22Rv1 (cell line): ENCODE data around the gene LRRC1.

Source experiments
- H3K27ac ChIP-seq: fragments of 450-650 bp; 2 replicates; pipeline ENCODE4 v1.5.1; 2017
- ZFX ChIP-seq: fragments of 450-650 bp; IDR thresholded peaks from 2 replicates; pipeline ENCODE4 v1.6.1; 2017; ENCODE audit warnings: antibody characterized with exemption, borderline replicate concordance
- TF ChIP-seq, protein P1 (sequence below): fragments of 450-650 bp; IDR thresholded peaks from 2 replicates; pipeline ENCODE4 v1.5.1; 2017; ENCODE audit warnings: mild to moderate bottlenecking

Gene LRRC1

DNA sequence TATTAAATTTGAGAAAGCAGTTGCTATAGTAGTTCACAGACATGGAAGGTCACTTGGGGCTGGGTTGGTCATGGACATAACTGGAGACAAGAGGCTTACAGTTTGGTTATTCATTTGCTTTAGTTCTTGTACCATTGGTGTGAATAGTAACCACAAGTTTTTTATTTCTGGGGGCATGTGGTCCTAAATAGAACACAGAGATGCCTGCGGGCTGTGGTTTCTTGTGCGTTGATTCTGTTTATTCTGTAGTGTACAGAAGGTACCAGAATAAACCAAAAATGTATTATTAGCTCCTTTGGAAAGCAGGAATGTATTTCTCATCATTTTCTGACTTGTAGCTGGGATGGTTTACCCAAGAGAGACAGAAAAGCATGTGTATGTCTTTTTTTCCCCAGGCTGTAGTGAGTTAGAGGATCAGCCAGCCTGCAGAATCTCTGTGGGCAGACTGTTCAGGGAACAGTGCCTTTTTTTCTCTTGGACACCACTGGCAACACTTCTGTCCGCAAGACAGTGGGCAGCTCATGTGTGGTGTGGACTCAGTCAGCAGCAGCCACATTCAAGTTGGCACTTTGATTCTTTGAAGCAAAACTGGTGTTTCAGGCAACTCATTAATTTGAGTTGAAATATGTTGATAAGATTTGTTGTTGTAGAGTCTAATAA, 122.1 kb downstream of the LRRC1 start:
- TF ChIP-seq ZFX: no peak
- TF ChIP-seq, protein P1, sequence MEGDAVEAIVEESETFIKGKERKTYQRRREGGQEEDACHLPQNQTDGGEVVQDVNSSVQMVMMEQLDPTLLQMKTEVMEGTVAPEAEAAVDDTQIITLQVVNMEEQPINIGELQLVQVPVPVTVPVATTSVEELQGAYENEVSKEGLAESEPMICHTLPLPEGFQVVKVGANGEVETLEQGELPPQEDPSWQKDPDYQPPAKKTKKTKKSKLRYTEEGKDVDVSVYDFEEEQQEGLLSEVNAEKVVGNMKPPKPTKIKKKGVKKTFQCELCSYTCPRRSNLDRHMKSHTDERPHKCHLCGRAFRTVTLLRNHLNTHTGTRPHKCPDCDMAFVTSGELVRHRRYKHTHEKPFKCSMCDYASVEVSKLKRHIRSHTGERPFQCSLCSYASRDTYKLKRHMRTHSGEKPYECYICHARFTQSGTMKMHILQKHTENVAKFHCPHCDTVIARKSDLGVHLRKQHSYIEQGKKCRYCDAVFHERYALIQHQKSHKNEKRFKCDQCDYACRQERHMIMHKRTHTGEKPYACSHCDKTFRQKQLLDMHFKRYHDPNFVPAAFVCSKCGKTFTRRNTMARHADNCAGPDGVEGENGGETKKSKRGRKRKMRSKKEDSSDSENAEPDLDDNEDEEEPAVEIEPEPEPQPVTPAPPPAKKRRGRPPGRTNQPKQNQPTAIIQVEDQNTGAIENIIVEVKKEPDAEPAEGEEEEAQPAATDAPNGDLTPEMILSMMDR: no peak
- no peak overlapping the region for H3K27ac ChIP-seq

DNA sequence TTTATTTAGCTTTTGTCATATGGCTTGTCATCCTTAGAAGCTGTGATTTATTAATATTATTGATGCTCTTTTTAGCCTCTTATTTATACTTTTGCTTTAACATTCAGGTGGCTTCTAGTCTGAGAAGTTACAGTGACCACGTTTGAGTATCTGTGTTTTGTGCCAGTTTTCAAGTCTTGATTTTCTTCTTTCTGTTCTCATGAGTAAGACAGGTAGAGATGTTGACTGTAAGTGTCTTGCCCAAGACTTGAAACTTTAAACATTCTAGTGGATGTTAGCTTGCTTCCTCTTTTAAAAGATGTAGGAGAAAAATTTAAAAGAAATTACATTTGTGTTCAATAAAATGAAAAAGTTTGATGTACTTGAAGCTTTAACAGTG, 122.6 kb downstream of the LRRC1 start:
- no peak for TF ChIP-seq ZFX
- TF ChIP-seq, protein P1: no peak
- no peak overlapping the region for H3K27ac ChIP-seq

DNA sequence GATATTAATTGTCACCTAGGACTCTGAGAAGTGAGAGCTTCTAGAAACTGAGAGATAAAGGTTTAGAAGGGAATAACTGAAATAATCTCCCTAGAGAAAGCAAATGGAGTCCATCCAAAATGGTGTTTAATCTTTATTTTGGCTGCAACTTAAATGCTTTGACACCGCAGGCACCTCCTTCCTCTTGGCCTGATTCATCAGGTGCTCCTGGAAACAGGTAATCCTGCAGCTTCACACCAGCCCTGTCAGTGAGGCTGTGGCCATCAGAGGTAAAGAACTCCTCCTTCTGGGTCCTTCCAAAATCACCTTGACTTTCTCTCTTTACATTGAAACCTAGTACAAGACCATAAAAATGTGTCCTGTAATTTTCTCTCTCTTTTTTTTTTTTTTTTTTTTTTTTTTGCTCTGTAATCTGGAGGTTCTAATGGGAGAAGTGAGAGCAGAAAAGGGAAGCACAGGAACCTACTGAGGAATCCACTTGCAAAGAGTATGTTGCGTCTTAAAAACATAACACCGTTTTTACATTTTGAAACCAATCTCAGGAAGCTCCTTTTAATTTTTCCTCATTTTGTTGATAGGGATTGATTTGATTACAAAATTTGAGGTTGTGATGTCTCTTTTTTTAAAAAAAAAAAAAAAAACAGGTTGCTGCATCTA, 124.2 kb downstream of the LRRC1 start:
- TF ChIP-seq, protein P1: no peak
- no peak for TF ChIP-seq ZFX

DNA sequence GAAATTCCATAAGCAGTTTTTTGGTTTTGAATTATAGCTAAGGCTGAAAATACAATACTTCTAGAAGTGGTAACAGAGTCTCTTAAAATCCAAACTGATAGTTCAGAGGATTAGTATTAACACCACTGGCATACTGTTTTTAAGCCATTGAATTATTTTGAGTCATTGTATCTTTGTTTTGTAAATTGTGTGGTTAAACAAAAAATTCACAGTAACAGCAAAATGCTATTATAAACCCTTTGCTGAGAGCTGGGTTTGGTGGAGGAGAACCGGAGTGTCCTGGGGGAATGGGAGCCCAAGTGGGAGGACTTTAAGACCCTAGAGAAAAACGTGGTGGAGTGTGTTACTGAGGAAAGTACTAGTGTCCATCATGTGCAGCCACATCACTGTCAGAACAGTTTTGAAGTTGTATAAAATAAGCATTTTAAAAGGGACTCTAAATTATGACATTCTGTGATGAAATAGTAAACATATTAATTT, 125.1 kb downstream of the LRRC1 start:
- TF ChIP-seq ZFX: no peak
- TF ChIP-seq, protein P1: no peak
- no peak overlapping the region for H3K27ac ChIP-seq

More for the DNA sequence above, 124.2 kb downstream of the LRRC1 start:
- no peak overlapping the region for H3K27ac ChIP-seq

DNA sequence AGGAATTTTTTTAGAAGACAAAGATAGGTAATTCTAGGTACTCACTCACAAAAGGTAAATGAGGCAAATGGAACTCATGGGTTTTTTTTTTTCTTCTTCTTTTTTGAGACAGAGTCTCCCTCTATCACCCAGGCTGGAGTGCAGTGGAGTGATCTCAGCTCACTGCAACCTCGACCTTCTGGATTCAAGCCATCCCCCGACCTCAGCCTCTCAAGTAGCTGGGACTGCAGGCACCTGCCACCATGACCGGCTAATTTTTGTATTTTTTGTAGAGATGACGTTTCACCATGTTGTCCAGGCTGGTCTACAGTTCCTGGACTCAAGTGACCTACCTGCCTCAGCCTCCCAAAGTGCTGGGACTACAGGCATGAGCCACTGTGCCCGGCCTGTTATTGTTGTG, 126.1 kb downstream of the LRRC1 start:
- no peak for TF ChIP-seq ZFX
- TF ChIP-seq, protein P1: no peak
- H3K27ac ChIP-seq: no peak overlapping the region

DNA sequence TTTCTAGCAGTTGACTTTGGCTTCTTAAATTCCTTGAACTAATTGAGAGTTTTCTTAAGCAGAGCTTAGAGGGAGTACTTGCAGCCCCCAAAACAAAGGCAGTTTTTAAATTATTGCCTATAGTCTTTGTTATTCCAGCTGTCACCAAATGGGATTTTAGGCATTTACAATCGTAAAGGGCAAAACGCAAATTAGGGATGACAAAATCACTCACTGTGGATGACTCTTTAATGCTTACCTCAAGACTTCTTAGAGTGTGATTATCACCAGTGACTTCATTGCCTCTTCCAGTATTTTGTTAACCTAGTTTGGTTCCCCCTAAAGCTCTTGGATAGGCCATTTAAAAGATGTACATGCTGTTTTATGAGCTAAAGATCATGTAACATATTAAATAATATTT, 126.8 kb downstream of the LRRC1 start:
- no peak overlapping the region for H3K27ac ChIP-seq
- no peak for TF ChIP-seq ZFX
- TF ChIP-seq, protein P1: no peak

DNA sequence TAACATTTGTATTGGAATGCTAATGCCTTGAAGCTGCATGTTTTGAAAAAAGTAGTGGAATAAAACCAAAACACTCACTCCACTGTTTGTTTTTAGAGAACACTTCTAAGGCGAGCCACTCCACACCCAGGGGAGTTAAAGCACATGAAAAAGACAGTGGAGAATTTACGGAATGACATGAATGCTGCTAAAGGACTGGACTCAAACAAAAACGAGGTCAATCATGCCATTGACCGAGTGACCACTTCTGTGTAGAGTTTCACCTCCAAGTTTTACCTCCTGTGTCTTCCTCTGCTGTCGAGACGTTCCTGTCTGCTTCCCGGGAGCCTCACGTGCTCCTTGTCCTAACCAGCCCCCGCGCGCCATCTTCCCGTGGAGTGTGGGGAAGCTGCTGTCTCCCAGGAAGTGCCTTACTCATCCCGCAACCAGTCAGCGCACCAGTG, 127.8 kb downstream of the LRRC1 start:
- TF ChIP-seq ZFX: no peak
- TF ChIP-seq, protein P1: no peak

More for the DNA sequence above, 127.8 kb downstream of the LRRC1 start:
- no peak overlapping the region for H3K27ac ChIP-seq
